ENCODE data around the gene TRIM14.

TRIM14 gene, protein sequence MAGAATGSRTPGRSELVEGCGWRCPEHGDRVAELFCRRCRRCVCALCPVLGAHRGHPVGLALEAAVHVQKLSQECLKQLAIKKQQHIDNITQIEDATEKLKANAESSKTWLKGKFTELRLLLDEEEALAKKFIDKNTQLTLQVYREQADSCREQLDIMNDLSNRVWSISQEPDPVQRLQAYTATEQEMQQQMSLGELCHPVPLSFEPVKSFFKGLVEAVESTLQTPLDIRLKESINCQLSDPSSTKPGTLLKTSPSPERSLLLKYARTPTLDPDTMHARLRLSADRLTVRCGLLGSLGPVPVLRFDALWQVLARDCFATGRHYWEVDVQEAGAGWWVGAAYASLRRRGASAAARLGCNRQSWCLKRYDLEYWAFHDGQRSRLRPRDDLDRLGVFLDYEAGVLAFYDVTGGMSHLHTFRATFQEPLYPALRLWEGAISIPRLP

GRCh38 chr9:98118640-98119601, at the start of gene TRIM14:
TRIM14 (minus strand) TSS chr9:98119222; CDS start chr9:98119188, 34 bp downstream.
- peak; percentile 22 for DNase-seq (ENCODE audit: low spot score)

- no peak for DNase-seq (ENCODE audit: low spot score)
These were observed 49.2 kb upstream of the TRIM14 start for GRCh38 chr9:98168153-98168780.

DNA sequence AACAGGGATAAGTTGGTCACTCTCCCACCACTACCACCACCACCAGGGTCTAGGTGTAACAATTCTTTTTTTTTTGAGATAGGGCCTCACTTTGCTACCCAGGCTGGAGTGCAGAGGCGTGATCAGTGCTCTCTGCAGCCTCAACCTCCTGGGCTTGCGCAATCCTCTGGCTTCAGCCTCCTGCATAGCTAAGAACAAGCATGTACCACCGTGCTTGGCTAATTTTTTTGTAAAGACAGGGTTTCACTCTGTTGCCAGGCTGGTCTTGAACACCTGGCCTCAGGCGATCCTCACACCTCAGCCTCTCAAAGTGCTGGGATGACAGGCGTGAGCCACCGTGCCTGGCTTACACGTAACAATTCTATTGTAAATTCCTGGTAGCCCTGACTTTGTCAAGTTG, 45.9 kb upstream of the TRIM14 start:
- DNase-seq (ENCODE audit: low spot score): no peak

DNA sequence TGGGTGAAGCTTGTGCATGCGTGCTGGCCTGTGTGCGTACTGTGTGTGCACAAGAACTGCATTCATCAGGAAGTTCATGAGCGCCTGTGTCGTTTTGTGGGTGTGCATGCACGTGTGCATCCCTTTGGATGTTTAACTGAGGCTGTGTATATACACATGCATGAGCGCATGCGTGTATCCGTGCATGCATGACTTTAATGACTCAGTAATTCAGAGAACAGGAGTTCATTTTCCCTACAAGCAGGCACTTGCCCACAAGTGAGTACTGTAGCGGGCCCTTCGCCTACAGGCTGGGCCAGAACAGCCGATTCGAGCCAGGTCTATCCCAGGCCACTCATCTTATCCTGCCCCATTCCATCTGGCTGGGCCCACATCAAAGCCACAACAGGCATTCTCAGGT, 43.6 kb upstream of the TRIM14 start:
- DNase-seq (ENCODE audit: low spot score): no peak

DNA sequence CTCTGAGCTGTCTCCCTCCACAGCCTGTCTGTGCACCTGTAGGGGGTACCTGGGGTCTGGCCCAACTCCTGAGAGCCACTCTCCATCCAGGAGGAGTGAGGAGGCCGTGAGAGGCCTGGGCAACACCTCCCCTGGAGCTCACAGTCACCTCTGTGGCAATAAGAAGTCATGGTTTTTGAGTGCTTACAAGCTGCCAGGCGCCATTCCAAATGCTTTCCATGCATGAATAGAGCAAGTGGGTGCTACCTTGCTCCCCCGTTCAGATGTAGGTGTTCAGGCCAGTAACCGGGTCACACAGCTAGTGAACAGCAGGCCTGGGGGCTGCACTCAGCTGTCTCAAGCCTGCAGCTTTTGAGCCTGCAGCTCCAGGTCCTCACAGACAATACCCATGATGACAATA, 42.8 kb upstream of the TRIM14 start:
- DNase-seq (ENCODE audit: low spot score): no peak

- DNase-seq (ENCODE audit: low spot score): no peak
These were observed 40.8 kb upstream of the TRIM14 start for GRCh38 chr9:98159790-98160189.

DNA sequence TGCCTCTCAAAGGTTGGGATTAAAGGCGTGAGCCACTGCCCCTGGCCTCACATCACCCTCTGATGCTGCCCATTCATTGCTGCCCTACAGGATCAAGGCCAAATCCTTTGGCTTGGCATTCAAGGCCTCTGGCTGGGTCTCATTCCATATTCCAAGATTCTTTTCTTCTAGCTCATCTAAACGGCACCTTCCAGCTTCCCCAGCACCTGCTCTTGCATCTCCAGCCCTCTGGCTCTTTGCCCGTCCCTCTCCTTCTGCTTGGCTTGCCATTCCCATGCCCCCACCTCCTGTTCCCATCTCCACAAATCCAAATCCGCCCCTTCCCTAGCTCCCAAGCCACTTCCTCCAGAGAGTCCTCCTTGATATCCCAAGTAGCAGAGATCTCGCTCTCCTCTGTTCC, 40.3 kb upstream of the TRIM14 start:
- no peak for DNase-seq (ENCODE audit: low spot score)

DNA sequence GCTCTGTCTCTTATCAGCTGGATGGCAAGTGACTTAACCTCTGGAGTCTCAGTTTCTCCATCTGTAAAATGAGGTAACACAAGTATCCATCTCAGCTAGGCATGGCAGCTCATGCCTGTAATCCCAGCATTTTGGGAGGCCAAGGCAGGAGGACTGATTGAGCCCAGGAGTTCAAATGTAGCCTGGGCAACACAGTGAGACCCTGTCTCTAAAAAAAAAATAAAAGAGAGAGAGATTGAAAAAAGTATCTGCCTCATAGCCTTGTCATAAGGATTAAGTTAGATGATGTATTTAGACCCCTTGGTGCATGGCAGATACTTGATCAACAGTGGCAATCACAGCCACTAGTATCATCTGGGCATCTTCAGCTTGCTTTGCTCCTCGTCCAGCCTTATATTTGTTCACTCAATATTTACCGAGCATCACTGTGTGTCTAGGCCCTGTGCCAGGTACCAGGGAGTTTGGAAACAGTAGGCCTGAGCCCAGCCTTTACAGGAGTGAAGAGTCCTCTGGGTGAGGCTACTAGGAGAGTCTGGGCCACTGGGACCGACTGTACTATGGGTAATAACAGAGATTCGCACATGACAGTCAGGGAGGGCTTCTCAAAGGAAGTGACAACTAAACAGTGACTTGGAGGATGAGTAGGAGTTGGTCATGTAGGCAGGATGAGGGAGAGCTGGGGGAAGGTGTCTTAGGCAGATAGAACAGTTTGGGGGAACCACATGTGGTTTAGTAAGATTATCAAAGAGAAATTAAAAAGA, 39.2 kb upstream of the TRIM14 start:
- no peak for DNase-seq (ENCODE audit: low spot score)

GRCh38 chr9:98157372-98157771, 38.4 kb upstream of the TRIM14 start:
- DNase-seq (ENCODE audit: low spot score): no peak

GRCh38 chr9:98154678-98155077, 35.7 kb upstream of the TRIM14 start:
- DNase-seq (ENCODE audit: low spot score): no peak

- DNase-seq (ENCODE audit: low spot score): no peak
These were observed 33.5 kb upstream of the TRIM14 start for GRCh38 chr9:98152526-98152925.

- no peak for DNase-seq (ENCODE audit: low spot score)
These were observed 31.7 kb upstream of the TRIM14 start for GRCh38 chr9:98150721-98151120.

DNA sequence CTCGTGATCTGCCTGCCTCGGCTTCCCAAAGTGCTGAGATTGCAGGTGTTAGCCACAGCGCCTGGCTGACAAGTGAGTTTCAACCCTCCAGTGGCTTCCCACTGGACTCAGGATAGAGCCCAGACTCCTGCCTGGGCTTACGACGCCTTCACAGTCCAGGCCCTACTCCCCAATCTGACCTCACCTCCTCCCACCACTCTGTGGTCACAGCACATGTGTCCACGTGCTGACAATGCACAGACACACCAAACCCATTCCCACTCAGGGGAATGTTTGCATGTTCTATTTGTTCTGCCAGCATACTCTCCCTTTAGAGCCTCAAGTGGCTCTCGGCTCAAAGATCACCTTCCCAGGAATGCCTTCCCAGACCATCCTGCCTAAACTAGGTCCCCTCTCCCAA, 31.1 kb upstream of the TRIM14 start:
- DNase-seq (ENCODE audit: low spot score): no peak

DNA sequence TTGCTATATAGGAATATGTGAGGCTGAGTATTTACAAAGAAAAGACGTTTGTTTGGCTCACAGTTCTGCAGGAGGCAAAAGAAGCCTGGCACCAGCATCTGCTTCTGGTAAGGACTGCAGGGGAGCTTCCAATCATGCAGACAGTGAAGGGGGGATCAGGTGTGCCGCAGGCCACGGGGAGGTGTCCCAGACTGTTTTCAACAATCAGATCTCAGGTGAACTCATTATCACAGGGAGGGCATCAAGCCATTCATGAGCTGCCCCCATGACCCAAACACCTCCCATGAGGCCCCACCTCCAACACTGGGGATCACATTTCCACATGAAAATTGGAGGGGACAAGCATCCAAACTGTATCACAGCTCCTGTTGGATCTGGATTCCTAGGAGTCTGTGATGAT, 30.4 kb upstream of the TRIM14 start:
- DNase-seq (ENCODE audit: low spot score): no peak

- DNase-seq (ENCODE audit: low spot score): no peak
These were observed 29.5 kb upstream of the TRIM14 start for GRCh38 chr9:98148486-98148885.

GRCh38 chr9:98147582-98147981, 28.6 kb upstream of the TRIM14 start:
- DNase-seq (ENCODE audit: low spot score): no peak

GRCh38 chr9:98146101-98146991, 27.3 kb upstream of the TRIM14 start:
- no peak for DNase-seq (ENCODE audit: low spot score)

GRCh38 chr9:98144631-98145030, 25.6 kb upstream of the TRIM14 start:
- no peak for DNase-seq (ENCODE audit: low spot score)

DNA sequence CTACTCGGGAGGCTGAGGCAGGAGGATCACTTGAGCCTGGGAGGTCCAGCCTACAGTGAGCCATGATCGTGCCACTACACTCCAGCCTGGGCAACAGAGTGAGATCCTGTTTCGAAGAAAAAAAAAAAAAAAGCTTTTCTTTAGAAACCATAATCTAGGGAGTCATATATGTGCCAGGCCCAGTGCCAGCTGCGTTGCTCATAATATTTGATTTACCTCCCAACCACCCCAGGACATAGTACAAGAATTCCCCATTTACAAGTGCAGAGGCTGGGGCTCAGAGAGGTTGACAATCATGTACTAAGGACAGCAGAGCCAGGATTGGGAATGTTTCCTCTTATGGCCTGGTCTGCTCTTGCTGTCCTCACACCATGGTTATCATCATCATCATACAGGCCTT, 25.1 kb upstream of the TRIM14 start:
- DNase-seq (ENCODE audit: low spot score): no peak

DNA sequence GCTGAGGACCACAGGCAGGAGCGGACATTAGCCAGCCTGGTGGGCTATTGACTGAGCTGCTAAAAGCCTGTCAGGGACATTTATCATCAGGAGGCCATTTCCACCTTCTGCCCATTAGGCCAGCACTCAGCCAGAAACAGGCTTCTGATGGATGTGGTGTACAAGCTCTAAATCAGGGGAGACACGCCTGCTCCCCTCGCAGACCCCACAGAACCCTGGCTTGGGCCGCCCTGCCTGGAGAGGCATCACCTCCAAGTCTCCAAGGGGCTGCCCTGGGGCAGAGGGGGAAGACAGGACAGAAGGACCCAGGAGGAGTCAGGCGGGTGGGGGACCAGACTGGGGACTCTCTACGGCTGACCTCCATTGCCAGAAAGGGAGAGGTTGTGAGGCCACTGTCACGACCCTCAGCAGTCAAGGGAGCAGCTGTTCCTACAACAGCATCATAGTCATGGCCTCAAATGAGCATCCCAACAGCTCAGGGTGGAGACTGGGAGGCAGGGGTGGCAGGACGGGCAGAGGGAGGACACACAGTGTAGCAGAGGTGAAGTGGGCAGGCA, 24.0 kb upstream of the TRIM14 start:
- no peak for DNase-seq (ENCODE audit: low spot score)

Data from kidney capillary endothelial cell (primary cell).